CD14-positive monocyte (primary cell): ENCODE results near the gene HIPK1. TPM values are rescaled to one million over a fixed set of nuclear protein-coding genes. Genes with fewer than 3 reads are reported as not detected.

ENCODE experiments used
- DNase-seq, 3 donors: peaks; one replicate each; pipeline ENCODE4 v3.0.0-alpha.2; 2011 to 2022
- H2AFZ ChIP-seq: 2 replicates; pipeline ENCODE4 v1.6.0; 2012; ENCODE audit warnings: mild to moderate bottlenecking, low read depth, low read length, inconsistent platforms; ENCODE audit not compliant: insufficient read depth, poor library complexity, severe bottlenecking
- H3K27ac ChIP-seq, 2 donors: 1 replicate in 1 of 2; 2 replicates in 1 of 2; pipeline ENCODE4 v1.5.1; 2012 to 2013; ENCODE audit warnings: low read length in 2 of 2, control low read depth in 1 of 2, inconsistent platforms in 1 of 2, low read depth in 1 of 2, mild to moderate bottlenecking in 1 of 2
- H3K27me3 ChIP-seq, 2 donors: one replicate each; pipeline versions ENCODE4 v1.6.0 to v1.6.1; 2011 to 2013; ENCODE audit warnings: low read length in 2 of 2; ENCODE audit not compliant: control insufficient read depth in 2 of 2, insufficient read depth in 2 of 2
- H3K36me3 ChIP-seq, 2 donors: replicated peaks in 1 of 2; 1 replicate in 1 of 2; 2 replicates in 1 of 2; pipeline versions ENCODE4 v1.5.1 to v1.6.1; 2012 to 2013; ENCODE audit warnings: low read length in 2 of 2, control low read depth in 1 of 2, inconsistent platforms in 1 of 2, mild to moderate bottlenecking in 1 of 2; ENCODE audit not compliant: insufficient read depth in 2 of 2, control insufficient read depth in 1 of 2
- H3K4me1 ChIP-seq, 2 donors: 1 replicate in 1 of 2; 2 replicates in 1 of 2; pipeline versions ENCODE4 v1.5.1 to v1.6.1; 2012 to 2013; ENCODE audit warnings: low read length in 2 of 2, control low read depth in 1 of 2, inconsistent platforms in 1 of 2, mild to moderate bottlenecking in 1 of 2, moderate library complexity in 1 of 2; ENCODE audit not compliant: insufficient read depth in 2 of 2, control insufficient read depth in 1 of 2
- H3K4me2 ChIP-seq: replicated peaks from 2 replicates; pipeline ENCODE3; 2012; ENCODE audit warnings: low read length, moderate library complexity, mild to moderate bottlenecking; ENCODE audit not compliant: poor library complexity, severe bottlenecking; ENCODE audit errors: extremely low read depth
- H3K4me3 ChIP-seq, 3 experiments: fragments of 200-600 bp in 1 of 3; sonication (generic) in 1 of 3; replicated peaks in 1 of 3; 1 replicate in 2 of 3; 2 replicates in 1 of 3; pipeline ENCODE4 v1.5.1; 2011 to 2013; ENCODE audit warnings: low read length in 3 of 3, mild to moderate bottlenecking in 3 of 3, control low read depth in 2 of 3, low read depth in 2 of 3, inconsistent platforms in 1 of 3, moderate library complexity in 1 of 3
- H3K79me2 ChIP-seq: 2 replicates; pipeline ENCODE4 v1.6.0; 2012; ENCODE audit warnings: mild to moderate bottlenecking, control low read depth, inconsistent platforms, low read length, moderate library complexity; ENCODE audit not compliant: insufficient read depth
- H3K9ac ChIP-seq: 2 replicates; pipeline ENCODE4 v1.6.0; 2017; ENCODE audit warnings: low read length, mild to moderate bottlenecking; ENCODE audit not compliant: insufficient read depth, poor library complexity, severe bottlenecking
- H3K9me3 ChIP-seq, 2 donors: replicated peaks in 1 of 2; 1 replicate in 1 of 2; 2 replicates in 1 of 2; pipeline versions ENCODE4 v1.5.1 to v1.6.1; 2012 to 2013; ENCODE audit warnings: low read length in 2 of 2, control low read depth in 1 of 2; ENCODE audit not compliant: control insufficient read depth in 1 of 2, insufficient read depth in 1 of 2
- H4K20me1 ChIP-seq: 2 replicates; pipeline ENCODE4 v1.6.0; 2012; ENCODE audit warnings: mild to moderate bottlenecking, low read length, control low read depth, moderate library complexity; ENCODE audit not compliant: insufficient read depth
- H3K27ac Mint-ChIP-seq, 7 donors: one replicate each; pipeline ENCODE4 v1.8.0; 2020; ENCODE audit warnings: mild to moderate bottlenecking in 7 of 7, mixed read lengths in 7 of 7, moderate library complexity in 6 of 7, inconsistent platforms in 2 of 7
- H3K27me3 Mint-ChIP-seq, 3 donors: one replicate each; pipeline ENCODE4 v1.8.0; 2021 to 2022; ENCODE audit warnings: low read depth in 3 of 3, mild to moderate bottlenecking in 3 of 3, mixed read lengths in 3 of 3, moderate library complexity in 3 of 3, inconsistent platforms in 1 of 3
- H3K36me3 Mint-ChIP-seq, 2 donors: one replicate each; pipeline ENCODE4 v1.8.0; 2020; ENCODE audit warnings: mixed read lengths in 2 of 2, inconsistent platforms in 1 of 2, mild to moderate bottlenecking in 1 of 2
- H3K4me1 Mint-ChIP-seq: one replicate; pipeline ENCODE4 v1.8.0; 2020; ENCODE audit warnings: mild to moderate bottlenecking, mixed read lengths
- H3K4me3 Mint-ChIP-seq, 2 donors: one replicate each; pipeline ENCODE4 v1.8.0; 2020; ENCODE audit warnings: mild to moderate bottlenecking in 2 of 2, mixed read lengths in 2 of 2, moderate library complexity in 1 of 2
- H3K9me3 Mint-ChIP-seq, 7 donors: one replicate each; pipeline ENCODE4 v1.8.0; 2020 to 2022; ENCODE audit warnings: mixed read lengths in 7 of 7, mild to moderate bottlenecking in 6 of 7, moderate library complexity in 6 of 7, inconsistent platforms in 2 of 7
- CTCF ChIP-seq: fragments of 200-600 bp; IDR thresholded peaks from one replicate; pipeline ENCODE4 v1.8.0; 2022; ENCODE audit warnings: antibody characterized with exemption, mild to moderate bottlenecking
- WGBS: methylation state at CpG from one replicate; pipeline ENCODE4 v1.1.5; 2013; ENCODE audit warnings: missing lambda C conversion rate; ENCODE audit not compliant: insufficient coverage; 5-methylcytosine and 5-hydroxymethylcytosine counted together
- intact Hi-C, 2 donors: fragments of 100-400 bp; cut with micrococcal nuclease; formaldehyde crosslinking; loops; one replicate each; pipeline versions ENCODE4 v1.15.0 to v1.15.1; 2023
- polyA plus RNA-seq, 3 donors: library from polyadenylated mRNA; depleted of rRNA in 1 of 3; unstranded in 2 of 3; stranded (reverse) in 1 of 3; fragments of 300-500 nt in 2 of 3; fragments of >200 nt in 1 of 3; fragmentation: Illumina TruSeq in 2 of 3; gene quantifications; 1 replicate in 2 of 3; 2 replicates in 1 of 3; pipeline ENCODE4 v1.2.3, GENCODE V29; 2012 to 2021

The HIPK1 gene
- polyA plus RNA-seq, 3 donors = 10.1 to 57.2 (median 14.8) TPM

- Histone ChIP-seq H3K4me2 (no peak overlapping the region), H3K79me2 (peaks cover 29% of the 10 kb centered on the region), H3K4me1 (peaks cover 7 to 13% of the 10 kb centered on the region in 2 donors), H3K9me3 (no peaks in the 10 kb centered on the region), H3K27me3 (no peaks in the 10 kb centered on the region), H4K20me1 (no peaks in the 10 kb centered on the region), H3K36me3 (peaks cover 43 to 61% of the 10 kb centered on the region in 2 donors), H3K9ac (no peak overlapping the region), H2AFZ (no peak overlapping the region), H3K27ac (no peak overlapping the region), H3K4me3 (no peak overlapping the region)
- Mint-ChIP-seq H3K36me3 (peaks cover 68 to 72% of the 10 kb centered on the region in 2 donors), H3K27me3 (peaks cover 0 to 2% (median 0%) of the 10 kb centered on the region in 3 donors), H3K4me1 (peaks cover 22% of the 10 kb centered on the region), H3K27ac (no peak overlapping the region), H3K9me3 (no peaks in the 10 kb centered on the region), H3K4me3 (no peak overlapping the region)
- 100% methylated on average over 4 of the region's 6 CpGs for WGBS
- DNase-seq = no peak
- TF ChIP-seq CTCF = no peak
- intact Hi-C loops = no loop called here
Measured at GRCh38 chr1:113895098-113895497, 34.0 kb upstream of the HIPK1 start.

GRCh38 chr1:113895961-113896360 is 33.2 kb upstream of the HIPK1 start:
- intact Hi-C loops = no loop called here
- peaks cover 66 to 79% of the 10 kb centered on the region in 2 donors for H3K36me3 Mint-ChIP-seq

More at GRCh38 chr1:113895961-113896360, 33.2 kb upstream of the HIPK1 start:
- no peaks in the 10 kb centered on the region for H3K27me3 ChIP-seq
- Mint-ChIP-seq H3K9me3 (no peaks in the 10 kb centered on the region), H3K27me3 (peaks cover 0 to 2% (median 0%) of the 10 kb centered on the region in 3 donors), H3K4me3 (no peak overlapping the region), H3K27ac (peak overlapping the region in 1 of 7 donors; percentile 44), H3K4me1 (peaks cover 23% of the 10 kb centered on the region)
- peaks cover 49 to 69% of the 10 kb centered on the region in 2 donors for H3K36me3 ChIP-seq
- no peaks in the 10 kb centered on the region for H3K9me3 ChIP-seq
- 97% methylated on average over 3 of the region's 8 CpGs for WGBS
- no peak overlapping the region for H3K4me2 ChIP-seq
- H3K9ac ChIP-seq = no peak overlapping the region
- H3K27ac ChIP-seq = no peak overlapping the region
- H2AFZ ChIP-seq = no peak overlapping the region
- DNase-seq = no peak
- H3K4me3 ChIP-seq = no peak overlapping the region
- TF ChIP-seq CTCF = no peak
- H4K20me1 ChIP-seq = no peaks in the 10 kb centered on the region
- H3K79me2 ChIP-seq = peaks cover 37% of the 10 kb centered on the region
- peaks cover 7 to 14% of the 10 kb centered on the region in 2 donors for H3K4me1 ChIP-seq
